DMS79 treated with DMSO at 0.1 percent for 48 hours (cell line): Measurements from ENCODE around the gene SPHKAP.
"Not testable (repeated sequence)": the region's sequence is repeated elsewhere in the genome, so short reads cannot be mapped to it uniquely, and the experiment has no call there.

Experiments
- DNase-seq: peaks from one replicate; lab custom pipeline; 2025; lab: John Stamatoyannopoulos, UW

SPHKAP gene, protein sequence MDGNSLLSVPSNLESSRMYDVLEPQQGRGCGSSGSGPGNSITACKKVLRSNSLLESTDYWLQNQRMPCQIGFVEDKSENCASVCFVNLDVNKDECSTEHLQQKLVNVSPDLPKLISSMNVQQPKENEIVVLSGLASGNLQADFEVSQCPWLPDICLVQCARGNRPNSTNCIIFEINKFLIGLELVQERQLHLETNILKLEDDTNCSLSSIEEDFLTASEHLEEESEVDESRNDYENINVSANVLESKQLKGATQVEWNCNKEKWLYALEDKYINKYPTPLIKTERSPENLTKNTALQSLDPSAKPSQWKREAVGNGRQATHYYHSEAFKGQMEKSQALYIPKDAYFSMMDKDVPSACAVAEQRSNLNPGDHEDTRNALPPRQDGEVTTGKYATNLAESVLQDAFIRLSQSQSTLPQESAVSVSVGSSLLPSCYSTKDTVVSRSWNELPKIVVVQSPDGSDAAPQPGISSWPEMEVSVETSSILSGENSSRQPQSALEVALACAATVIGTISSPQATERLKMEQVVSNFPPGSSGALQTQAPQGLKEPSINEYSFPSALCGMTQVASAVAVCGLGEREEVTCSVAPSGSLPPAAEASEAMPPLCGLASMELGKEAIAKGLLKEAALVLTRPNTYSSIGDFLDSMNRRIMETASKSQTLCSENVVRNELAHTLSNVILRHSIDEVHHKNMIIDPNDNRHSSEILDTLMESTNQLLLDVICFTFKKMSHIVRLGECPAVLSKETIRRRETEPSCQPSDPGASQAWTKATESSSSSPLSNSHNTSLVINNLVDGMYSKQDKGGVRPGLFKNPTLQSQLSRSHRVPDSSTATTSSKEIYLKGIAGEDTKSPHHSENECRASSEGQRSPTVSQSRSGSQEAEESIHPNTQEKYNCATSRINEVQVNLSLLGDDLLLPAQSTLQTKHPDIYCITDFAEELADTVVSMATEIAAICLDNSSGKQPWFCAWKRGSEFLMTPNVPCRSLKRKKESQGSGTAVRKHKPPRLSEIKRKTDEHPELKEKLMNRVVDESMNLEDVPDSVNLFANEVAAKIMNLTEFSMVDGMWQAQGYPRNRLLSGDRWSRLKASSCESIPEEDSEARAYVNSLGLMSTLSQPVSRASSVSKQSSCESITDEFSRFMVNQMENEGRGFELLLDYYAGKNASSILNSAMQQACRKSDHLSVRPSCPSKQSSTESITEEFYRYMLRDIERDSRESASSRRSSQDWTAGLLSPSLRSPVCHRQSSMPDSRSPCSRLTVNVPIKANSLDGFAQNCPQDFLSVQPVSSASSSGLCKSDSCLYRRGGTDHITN (N-terminal part only)

DNA sequence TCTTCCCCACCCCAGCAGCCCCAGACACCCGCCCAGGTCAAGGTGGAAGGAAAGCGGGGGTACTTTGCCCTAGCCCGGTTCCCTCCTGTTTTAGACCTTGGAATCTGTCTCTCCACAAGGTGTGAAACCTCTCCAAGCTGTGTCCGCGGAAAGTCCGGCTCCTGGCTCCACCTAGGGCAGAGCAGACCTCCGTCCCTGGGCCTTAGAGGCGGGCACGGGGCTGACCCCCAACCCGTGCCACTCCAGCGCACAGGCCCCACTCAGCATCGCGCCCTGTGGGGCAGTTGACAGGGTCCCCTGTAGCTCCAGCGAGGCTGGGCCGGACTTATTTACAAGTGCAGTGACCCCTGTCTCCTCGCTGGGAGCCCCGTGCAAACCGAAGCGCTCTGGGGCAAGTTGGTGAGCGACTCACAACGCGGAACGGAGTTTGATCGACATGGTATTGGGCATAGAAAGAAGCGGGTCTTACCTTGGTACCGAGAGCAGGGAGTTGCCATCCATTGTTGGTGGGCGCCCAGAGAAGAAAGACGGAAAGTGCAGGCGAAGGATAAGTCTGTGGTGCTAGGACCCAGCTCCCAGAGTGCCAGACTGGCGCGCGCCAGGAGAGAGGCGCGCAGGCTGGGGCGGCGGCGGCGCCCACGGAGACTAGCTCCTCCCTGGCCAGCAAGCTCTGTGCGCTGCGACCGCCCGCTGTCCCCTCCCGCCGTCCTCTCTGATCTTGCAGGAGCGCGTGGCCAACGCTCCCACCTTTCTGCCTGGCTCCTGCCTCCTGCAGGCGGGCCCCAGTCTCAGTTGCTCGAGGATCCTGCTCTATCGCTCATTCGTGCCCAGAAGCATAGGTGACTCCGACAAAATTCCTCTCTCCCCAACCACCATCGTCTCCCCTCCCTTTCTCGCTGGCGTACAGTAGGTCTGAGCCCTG, at the start of gene SPHKAP:
Gene SPHKAP (minus strand): TSS at position 590 of the 922 bp plus-strand sequence. CDS start 89 bp downstream, at position 501.
- DNase-seq: no peak

DNA sequence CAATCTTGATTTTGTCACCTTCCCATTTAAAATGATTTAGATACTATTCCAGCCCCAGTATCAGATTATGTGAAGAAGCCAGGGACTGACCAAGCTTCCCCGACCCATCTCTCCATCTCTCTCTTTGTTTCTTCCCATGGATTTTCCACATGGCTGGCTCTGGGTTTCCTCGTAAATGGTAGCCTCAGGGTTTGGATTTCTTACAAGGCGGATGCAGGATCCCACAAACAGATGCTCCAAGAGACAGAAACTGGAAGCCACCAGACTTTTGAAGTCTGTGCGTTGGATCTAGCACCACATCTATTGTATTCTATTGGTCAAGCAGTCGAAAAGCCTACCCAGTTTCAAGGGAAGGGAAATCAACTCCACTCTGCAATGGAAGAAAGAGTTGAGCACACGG, 46.0 kb upstream of the SPHKAP start:
- DNase-seq: no peak

DNA sequence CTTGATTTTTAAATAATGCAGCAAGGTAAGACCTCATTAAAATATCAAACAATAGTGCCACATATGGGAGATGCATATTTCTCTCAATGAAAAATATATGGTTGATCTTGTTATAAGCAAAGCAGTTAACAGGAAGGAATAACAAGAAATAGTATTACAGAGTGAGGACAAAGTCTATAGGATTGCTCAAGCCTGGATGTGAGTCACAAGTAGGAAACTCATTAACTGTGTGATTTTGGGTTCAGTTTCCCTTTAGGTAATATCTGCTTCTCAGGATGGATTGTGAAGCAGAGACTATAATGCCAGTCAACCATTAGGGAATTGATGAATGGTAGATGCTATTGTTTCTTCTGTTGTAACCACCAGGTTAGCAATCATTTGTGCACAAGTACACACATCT, 42.9 kb upstream of the SPHKAP start:
- DNase-seq: no peak

DNA sequence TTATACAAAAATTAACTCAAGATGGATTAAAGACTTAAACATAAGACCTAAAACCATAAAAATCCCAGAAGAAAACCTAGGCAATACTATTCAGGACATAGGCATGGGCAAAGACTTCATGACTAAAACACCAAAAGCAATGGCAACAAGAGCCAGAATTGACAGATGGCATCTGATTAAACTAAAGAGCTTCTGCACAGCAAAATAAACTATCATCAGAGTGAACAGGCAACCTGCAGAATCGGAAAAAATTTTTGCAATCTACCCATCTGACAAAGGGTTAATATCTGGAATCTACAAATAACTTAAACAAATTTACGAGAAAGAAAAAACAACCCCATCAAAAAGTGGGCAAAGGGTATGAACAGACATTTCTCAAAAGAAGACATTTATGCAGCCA, 37.1 kb upstream of the SPHKAP start:
- not testable (repeated sequence) for DNase-seq

DNA sequence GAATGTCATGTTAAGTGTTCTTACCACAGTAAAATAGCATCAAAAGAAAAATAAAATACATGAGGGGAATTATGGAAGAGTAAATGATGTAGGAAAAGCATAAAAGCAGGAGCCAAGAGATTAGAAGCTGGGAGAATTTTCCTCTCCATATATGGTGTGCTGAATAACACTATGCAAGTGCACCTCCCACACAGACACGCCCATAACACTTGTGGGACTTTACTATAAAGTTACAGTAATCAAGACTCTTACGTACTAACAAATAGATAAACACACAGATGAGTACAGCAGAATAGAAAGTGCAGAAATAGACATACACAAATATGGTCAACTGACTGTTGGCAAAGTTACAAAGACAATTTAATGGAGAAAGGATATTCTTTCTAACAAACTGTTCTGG, 16.0 kb upstream of the SPHKAP start:
- no peak for DNase-seq

DNA sequence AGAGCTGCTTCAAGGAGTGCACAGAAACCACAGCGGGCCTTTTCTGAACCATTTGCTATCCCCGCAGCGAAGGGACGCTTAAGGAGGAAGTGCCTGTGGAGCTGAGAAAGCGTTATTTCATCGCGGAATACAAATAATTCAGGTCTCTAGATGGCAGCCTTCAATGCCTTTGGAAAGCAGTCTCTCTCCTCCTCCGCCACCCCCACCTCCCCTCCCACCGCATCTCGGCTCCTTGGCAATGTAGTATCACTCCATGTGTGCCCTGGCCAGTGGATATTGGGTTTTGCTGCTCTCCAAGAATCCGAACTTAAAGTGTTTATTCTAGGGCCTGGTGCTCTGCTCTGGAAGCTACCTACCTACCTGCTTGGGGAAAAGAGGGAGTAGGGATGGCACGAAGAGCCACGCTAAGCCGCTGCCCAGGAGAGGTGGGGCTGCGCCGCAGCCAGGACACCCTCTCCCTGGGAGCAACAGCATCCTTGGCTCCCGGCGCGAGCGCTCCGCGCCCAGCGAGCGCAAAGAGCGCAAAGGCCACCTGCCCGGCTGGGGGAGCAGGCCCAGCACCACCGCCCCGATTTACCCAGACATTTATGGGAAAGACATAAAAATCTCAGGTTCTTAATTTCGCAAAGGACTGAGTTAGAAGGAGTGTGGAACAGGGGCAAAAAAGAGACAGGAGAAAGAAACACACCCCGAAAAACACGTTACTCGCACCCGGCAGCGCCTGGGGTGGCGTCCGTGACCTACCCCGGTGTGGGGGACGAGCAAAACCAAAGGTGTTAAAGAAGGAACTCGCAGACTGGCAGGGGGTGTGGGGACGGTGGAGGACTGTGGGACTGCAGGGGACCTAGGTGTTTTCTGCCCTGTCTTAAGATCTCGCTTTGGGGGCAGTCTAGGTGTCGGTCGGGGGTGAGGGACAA, 1.0 kb downstream of the SPHKAP start:
- DNase-seq: no peak

DNA sequence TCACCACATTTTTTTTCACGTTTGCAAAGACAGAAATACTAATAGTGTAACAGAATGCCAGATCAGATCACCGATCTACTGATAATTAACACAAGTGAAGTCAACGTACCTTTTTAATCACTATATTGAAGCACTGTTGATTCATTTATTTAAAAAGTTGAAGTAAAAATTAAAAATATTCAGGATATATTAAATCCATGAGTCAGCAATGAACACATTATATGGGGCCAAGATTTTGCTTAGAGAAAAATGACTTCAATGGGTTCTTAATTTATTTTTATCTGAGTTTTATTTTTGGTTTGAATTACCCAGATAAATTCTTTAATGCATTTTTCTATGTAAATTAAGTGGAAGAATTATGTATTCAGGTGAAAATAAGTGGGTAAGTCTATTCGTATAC, 14.2 kb downstream of the SPHKAP start:
- no peak for DNase-seq

DNA sequence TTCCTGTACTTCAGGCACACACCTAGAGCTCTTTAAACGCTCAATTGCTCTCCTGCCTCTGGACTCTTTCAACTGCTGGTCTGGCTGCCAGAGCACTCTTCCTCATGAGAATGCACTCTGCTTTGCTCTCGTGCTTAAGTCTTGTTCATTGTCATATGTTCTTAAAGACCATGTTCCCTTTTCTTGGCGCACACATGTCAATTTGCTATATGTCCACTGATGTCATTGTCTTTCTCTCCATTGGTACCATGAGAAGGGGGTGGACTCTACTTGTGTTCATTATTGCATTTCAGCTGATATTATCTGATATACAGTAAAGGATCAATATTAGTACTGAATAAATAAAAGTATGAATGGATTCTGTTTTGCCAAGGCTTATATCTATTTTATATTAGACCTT, 16.8 kb downstream of the SPHKAP start:
- no peak for DNase-seq

DNA sequence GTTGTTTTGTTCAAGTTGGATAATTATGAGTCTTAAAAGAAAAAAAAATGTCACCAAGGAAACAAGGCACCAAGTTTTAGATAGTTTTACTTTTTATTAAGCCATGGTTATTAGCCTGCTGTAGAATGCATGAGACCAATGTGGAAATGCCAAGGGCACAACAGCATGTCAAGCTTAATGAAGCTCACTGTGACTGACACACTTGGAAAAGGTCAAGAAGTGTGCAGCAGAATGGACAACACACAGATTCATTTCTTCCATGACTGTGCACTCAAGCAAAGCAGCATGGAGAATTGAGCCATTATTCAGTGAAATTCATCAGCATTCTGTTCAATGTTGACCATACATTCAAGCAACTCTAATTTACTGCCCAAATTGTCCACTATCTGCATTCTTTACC, 23.6 kb downstream of the SPHKAP start:
- DNase-seq: no peak

DNA sequence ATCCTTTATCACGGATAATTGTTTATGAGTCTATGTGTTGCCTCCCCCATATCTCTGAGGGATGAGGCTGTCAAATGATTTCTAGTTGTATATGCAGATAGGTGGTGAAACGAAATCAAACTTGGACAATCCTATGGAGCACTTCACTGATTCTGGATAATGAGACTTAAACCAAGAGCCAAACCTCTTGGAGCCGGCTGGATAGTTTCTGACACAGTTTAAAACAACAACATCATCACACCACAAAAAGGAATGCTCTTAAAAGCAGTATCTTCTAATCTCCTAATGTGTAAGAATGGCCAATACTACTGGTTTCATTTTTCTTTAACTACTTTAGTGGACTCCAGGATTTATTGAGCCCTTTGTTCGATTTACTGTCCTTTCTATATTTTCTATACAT, 36.5 kb downstream of the SPHKAP start:
- DNase-seq: no peak

DNA sequence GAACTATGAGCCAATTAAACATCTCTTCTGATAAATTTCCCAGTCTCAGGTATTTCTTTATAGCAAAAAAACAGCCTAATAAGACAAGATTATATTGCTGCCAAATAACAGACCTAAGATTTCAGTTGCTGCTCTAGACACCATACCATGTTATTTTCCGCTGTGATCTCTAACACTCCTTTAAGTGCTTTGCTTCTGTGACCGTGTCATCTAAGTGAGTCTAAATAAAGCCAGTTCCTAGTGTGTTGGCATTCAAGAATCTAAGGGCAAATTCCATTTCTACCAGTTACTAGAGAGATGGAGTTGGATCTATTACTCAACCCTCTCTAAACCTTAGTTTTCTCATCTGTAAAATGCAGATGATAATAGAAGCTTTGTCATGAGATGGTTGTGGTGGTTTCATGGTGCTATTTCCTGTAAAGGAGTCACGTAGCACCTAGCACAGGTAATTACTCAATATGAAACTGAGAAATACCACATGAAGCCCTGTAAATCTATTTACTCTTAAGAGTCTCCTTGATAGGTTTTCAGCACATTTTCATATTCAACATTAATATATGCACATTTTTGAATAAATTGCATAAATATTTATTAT, 40.5 kb downstream of the SPHKAP start:
- no peak for DNase-seq

DNA sequence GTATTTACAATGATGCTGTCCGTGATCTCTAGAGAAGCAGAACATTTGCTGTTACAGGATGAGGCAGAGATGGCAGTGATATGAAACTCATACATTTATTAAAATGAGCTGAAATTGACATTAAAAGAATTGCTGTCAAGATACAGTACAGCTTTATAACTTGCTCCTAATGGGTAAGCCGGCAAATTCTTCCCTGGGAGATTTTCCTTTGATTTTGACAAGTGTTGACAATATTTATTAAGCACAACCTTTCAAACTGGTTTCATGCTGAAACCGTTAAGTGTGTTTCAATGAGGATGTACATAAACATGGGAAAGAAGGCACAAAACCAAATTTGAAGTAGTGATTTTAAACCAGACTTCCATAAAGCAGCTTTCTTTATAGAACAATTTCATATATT, 45.5 kb downstream of the SPHKAP start:
- DNase-seq: no peak

DNA sequence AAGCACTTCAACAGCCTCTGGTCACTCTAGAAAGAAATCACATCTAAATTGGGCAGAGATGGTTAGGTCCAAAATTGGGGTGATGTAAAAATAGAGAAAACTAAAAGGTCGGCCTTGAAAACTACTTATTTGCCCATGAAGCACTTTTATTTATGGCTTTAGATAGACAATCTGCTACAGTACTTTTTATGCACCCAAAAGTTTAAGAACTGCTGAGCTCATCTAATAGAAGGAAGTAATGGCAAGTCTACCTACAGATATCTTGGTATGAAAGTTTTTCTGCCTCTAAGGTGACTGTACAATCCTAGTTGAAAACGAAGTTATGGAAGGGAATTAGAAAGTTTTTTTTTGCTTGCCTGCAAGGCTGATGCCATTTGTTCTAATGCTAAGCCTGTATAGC, 46.2 kb downstream of the SPHKAP start:
- DNase-seq: no peak

DNA sequence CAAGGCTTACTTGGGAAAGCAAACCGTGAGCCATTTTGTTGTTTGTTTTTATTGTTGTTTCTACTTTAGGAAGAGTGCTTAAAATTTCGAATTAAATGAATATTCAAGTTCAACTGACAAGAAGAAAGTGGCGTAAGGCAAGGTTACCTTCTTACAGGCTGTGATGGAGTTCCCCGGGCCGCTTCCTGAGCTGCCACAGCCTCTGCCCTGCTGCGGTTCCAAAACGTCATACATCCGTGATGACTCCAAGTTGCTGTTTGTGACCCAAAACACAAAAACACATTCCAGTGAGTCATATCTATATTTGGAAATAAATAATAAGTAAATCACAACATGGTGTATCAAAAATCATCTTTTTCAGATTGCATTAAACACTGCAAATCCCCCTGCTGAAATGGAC, 49.7 kb downstream of the SPHKAP start:
- no peak for DNase-seq

DNA sequence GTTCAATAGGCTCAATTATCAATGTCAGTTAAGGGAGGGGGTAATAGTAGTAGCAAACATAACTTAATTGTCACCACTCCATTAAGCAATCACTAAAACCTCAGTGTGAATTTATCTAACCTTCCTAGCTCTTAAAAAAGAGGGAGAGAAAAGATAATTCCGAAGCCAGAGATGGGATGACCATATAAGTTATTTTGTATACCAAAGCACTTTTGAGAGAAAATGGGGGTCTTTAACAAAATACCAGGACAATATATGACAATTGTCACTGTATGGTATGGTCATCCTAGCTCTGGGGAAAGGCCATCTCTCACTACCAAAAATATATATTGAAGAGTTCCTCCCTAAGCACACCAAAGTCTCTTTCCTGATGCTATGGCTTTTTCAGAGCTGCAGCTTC, 55.1 kb downstream of the SPHKAP start:
- DNase-seq: no peak

DNA sequence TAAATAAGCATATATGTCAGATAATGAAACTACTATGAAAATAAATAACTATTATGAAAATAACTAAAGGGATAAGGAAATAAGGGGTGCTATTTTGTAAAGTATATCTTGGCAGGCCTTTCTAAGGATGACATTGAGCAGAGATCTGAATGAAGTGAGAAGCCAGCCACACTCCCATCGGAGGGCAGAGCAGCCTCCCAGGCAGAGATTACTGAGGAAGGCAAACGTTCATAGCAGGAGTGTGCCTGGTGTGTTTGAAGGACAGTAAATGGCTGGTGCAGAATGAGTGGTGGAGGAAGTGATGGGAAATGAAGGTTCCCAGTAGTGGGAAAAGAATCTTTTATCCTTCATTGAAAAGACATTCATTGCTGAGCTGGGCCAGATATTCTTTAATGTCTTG, 62.5 kb downstream of the SPHKAP start:
- no peak for DNase-seq

DNA sequence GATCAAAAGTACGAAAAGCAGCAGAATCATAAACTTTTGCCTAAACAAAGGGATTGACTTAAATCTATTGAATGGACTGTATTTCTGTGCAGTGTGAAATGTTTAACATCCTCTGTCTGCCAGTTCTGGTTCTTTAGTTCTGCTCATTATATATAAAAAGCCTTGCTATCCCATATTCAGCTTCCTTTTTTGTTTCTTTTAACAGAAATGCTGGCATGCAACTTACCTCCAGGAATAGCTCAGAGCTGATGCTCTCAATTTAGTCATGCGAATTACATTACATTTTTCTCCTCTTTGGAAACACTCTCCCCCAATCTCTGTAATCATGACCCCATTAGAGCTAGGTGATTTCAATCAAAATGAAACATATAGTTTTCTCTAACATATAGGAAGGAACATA, 73.6 kb downstream of the SPHKAP start:
- no peak for DNase-seq

DNA sequence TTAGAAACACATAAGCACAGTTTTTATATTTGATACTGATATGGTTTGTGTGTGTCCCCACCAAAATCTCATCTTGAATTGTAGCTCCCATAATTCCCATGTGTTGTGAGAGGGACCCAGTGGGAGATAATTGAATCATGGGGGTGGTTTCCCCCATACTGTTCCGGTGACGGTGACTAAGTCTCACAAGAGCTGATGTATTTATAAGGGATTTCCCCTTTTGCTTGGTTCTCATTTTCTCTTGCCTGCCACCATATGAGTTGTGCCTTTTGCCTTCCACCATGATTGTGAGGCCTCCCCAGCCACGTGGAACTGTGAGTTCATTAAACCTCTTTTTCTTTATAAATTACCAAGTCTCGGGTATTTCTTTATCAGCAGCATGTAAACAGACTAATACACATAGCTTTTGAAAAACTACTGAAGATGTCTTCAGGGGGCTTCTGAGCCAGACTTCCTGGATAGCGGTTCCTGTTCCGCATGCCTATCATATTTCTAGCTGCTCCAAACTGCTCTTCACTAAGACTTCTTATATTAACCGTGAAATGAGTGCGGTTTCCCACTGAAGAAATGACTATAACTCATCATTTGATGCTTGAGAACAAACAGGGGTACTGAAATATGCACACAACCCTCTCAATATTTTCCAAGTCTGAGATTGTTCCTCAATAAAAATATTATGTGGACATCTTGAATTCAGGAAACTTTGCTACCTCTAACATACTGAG, 75.8 kb downstream of the SPHKAP start:
- no peak for DNase-seq

DNA sequence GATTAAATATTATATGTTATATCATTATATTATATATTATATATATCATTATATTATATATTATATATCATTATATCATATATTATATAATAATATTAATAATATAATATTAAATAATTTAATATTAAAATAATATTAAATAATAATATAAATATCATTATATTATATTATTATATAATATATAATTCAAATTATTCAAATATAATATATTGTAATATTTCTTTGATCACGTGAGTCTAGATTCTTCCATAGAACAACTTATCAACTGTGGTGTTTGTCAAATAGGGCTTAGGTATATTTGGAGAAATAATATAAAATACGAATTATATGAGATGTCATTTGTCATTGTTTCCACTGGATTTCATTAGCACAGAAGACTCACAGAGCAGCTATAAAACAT, 77.3 kb downstream of the SPHKAP start:
- no peak for DNase-seq
